NCI-H2171 treated with DMSO at 0.1 percent for 48 hours (cell line): ENCODE measurements around the gene MYOCOS.
A peak's percentile ranks its signal among the peaks of the same experiment; 100 is the strongest.
"Not testable (repeated sequence)": the region's sequence is repeated elsewhere in the genome, so short reads cannot be mapped to it uniquely, and the experiment has no call there.

Source experiments
- DNase-seq: peaks from one replicate; lab custom pipeline; 2025; lab: John Stamatoyannopoulos, UW

MYOCOS gene, protein sequence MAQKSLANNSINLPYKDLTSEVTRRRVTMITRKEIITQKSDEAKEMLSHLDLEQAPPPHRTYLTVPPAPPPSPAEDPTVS

GRCh38 chr1:171622152-171622462, at the start of gene MYOCOS:
MYOCOS (plus strand) TSS chr1:171622243; CDS start chr1:171623884, 1,641 bp downstream.
- no peak for DNase-seq

GRCh38 chr1:171576144-171576543, 45.9 kb upstream of the MYOCOS start:
- DNase-seq: no peak

GRCh38 chr1:171581226-171581625, 40.8 kb upstream of the MYOCOS start:
- DNase-seq: no peak

- no peak for DNase-seq
These were observed 40.3 kb upstream of the MYOCOS start for GRCh38 chr1:171581766-171582165.

DNA sequence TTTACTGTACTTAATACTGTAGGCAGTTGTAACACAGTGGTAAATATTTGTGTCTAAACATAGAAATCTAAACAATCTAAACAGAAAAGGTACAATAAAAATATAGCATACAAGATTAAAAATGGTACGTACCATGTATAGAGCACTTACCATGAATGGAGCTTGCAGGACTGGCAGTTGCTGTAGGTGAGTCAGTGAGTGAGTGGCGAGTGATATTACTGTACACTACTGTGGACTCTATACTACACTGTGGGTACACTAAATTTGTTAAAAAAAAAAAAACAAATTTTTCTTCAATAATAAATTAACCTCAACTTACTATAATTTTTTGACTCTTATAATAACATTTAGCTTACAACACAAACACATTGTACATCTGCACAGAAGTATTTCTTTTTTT, 39.5 kb upstream of the MYOCOS start:
- DNase-seq: no peak

GRCh38 chr1:171583591-171584201, 38.3 kb upstream of the MYOCOS start:
- no peak for DNase-seq

DNA sequence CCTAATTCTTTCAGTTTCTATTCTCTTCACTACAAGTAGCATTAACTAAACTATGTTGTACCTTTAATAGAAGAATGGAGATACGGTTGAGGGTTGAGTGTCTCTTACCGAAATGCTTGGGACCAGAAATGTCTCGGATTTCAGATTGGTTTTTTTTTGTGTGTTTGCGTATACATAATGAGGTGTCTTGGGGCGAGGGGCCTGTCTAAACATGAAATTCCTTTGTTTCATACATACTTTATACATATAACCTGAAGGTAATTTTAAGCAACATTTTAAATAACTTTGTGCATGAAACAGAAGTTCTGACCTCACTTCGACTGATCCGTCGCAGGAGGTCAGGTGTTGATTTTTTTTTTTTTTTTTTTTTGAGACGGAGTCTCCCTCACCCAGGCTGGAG, 36.3 kb upstream of the MYOCOS start:
- peak; percentile 72 for DNase-seq

DNA sequence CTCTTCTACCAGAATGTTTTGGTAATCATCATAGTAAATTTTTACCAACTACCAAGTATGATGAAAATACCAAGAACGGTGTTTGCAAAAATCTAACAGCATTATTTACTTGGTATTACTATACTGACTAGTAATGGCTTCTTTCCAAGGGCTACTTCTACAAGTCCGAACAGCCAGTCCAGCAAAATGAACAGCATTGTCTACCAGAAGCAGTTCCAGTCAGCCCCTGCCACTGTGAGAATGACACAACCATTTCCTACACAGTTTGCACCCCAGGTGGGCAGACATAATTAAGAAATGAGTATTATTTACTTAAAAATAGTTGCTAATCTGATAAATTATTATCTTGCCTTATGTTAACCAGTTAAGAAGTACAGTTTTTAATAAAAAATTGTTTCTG, 33.8 kb upstream of the MYOCOS start:
- no peak for DNase-seq

DNA sequence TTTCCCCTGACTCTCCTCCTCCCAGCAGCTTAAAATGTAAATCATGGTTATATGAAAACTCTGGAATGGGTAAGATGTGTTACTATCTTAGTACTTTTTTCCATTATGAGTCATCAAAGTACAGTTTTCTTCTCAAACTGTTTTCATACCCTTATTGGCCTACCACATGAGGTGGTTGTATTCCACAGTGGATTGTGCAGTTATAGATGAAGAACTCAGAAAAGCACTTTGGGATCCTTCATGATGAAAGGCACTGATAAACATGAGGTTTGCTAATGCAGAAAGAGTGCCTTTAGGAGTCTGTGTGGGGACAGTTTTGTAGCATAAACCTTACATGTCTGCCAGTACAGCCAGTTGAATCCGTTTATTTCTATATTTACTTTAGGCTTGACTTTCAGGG, 32.0 kb upstream of the MYOCOS start:
- no peak for DNase-seq

DNA sequence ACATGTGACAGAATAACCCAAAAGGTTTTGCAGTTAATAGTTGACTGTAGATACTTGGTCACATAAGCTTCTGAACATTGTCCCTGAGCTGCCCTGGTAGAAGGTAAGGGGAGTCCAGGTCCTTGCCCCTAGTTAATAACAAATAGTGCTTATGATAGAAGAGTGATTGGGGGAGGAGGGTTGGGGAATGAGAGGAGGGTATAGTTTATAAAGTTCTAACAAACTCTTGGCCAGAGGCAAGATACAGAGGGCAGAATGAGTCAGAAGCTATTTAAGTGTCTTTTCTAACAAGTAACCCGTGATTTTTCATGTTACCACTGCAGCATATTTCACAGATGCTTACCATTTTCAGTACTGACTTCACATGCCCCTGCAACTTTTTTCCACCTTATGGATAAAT, 26.7 kb upstream of the MYOCOS start:
- DNase-seq: no peak

GRCh38 chr1:171596119-171596518, 25.9 kb upstream of the MYOCOS start:
- no peak for DNase-seq

DNA sequence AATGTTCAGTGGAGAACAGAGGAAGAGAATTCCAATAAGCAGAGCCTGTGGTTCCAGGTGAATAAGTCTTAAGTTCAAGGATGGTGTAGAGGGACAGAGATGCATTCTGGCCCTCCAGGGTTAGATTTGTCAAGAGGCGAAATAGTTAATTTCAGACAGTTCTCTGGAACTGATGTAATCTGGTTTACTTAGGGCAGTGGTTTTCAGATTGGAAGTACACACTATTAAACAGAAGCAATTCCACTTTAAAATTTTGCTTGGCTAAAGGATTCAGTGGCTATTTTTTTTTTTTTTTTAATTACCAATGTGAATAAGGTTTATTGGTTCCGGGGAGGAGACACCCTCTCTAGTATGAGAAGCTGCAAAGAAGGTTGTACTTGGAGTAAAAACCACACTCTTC, 25.3 kb upstream of the MYOCOS start:
- no peak for DNase-seq

- DNase-seq: no peak
These were observed 24.8 kb upstream of the MYOCOS start for GRCh38 chr1:171597203-171597602.

GRCh38 chr1:171600310-171600709, 21.7 kb upstream of the MYOCOS start:
- DNase-seq: not testable (repeated sequence)

GRCh38 chr1:171600862-171601261, 21.2 kb upstream of the MYOCOS start:
- DNase-seq: no peak

DNA sequence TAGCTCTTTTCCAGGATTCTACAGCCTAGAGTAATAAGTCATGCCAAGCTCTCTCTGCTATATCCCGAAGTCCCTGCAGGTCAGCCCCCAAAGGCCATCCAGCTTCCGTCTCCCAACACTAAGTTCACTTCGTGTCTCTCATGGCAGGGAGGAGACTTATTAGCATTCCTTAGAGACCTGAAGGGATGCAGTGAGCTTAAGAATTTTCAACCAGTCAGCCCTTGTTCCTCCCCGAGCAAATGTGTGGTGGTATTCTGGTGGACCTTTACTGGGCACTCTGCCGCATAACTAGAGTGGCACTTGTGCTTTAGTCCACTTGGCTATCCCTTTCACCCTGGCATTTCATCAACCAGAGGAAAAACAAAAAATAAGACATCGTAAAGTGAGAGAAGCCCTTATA, 19.0 kb upstream of the MYOCOS start:
- not testable (repeated sequence) for DNase-seq

DNA sequence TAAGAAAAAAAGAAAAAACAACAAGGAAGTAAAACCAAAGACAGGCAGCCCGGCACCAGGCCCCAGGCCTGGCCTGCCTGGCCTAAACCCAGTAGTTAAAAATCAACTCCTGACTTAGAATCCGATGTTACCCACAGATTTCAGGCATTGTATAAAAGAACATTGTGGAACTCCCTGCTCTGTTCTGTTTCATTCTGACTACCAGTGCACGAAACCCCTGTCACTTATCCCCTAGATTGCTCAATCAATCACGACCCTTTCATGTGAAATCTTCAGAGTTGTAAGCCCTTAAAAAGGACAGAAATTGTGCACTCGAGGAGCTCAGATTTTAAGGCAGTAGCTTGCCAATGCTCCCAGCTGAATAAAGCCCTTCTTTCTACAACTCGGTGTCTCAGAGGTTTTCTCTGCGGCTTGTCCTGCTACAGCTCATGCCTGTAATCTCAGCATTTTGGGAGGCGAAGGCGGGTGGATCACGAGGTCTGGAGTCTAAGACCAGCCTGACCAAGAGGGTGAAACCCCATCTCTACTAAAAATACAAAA, 15.6 kb upstream of the MYOCOS start:
- no peak for DNase-seq

DNA sequence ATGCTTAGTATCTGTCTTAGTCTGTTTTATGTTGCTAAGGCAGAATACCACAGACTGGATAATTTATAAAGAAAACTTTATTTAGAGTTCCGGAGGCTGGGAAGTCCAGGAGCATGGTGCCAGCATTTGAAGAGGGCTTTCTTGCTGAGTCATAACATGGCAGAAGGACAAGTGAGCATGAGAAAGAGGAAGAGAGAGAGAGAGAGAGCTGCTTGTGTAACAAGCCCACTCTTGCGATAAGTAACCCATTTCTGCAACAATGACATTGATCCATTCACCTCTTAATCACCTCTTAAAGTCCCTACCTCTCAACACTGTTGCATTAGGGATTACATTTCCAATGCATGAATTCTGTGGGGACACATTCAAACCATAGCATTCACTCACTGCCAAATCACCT, 11.7 kb upstream of the MYOCOS start:
- no peak for DNase-seq

DNA sequence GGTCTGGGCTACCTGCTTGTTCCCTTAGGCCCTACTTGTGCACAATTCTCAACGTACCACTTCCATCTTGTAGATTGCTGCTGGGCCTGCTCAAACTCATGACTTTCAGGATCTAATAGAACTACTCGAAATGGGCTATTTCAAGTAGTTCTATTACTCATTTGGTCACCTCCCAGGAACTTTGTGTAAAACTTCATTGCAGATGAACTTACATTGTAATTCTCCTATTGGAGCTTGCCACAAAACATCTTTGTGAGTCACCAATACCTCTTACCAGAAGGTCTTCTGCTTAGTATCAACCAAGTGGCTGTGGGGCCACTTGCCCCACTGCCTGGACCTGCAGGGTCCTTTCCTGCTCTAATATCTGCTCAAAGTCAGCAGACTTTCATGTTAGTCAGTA, 10.7 kb upstream of the MYOCOS start:
- no peak for DNase-seq

GRCh38 chr1:171613282-171613681, 8.8 kb upstream of the MYOCOS start:
- no peak for DNase-seq

DNA sequence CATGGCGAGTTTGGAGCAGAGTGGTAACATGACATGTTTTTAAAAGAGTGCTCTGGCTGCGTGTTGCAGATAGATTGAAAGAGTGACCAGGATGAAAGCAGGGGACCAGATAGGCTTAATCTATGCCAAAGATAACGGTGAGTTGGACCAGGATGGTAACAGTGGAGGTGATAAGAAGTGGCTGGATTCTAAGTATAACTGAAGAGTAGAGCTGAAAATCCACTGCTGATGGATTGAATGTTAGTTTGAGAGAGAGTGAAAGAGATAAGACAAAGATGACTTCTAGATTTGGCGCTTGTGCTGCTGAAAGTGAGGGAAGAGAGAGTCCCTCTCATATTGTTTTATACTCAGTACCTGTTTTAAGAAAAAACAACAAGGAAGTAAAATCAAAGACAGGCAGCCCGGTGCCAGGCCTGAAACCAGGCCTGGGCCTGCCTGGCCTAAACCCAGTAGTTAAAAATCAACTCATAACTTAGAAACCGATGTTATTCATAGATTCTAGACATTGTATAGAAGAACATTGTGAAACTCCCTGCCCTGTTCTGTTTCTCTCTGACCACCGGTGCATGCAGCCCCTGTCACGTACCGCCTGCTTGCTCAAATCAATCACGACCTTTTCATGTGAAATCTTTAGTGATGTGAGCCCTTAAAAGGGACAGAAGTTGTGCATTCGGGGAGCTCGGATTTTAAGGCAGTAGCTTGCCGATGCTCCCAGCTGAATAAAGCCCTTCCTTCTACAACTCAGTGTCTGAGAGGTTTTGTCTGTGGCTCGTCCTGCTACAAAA, 6.7 kb upstream of the MYOCOS start:
- DNase-seq: not testable (repeated sequence)

DNA sequence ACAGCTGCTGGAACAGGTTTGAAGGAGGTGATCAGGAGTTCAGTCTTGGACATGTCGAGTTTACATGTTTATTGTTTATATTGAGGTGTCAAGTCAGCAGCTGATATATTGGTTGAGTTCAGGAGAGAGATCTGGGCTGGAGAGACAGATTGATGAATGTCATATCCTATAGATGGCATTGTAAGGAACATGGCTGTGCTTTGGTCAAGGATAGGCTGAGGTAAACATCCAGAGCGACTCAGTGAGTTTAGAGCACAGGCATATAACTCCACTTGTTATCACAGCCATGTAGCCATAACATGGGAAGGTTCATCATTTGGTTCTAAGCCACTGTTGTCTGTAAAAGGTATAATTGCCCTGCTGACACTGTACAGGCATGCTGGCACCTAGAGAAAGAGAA, 5.5 kb upstream of the MYOCOS start:
- DNase-seq: no peak

DNA sequence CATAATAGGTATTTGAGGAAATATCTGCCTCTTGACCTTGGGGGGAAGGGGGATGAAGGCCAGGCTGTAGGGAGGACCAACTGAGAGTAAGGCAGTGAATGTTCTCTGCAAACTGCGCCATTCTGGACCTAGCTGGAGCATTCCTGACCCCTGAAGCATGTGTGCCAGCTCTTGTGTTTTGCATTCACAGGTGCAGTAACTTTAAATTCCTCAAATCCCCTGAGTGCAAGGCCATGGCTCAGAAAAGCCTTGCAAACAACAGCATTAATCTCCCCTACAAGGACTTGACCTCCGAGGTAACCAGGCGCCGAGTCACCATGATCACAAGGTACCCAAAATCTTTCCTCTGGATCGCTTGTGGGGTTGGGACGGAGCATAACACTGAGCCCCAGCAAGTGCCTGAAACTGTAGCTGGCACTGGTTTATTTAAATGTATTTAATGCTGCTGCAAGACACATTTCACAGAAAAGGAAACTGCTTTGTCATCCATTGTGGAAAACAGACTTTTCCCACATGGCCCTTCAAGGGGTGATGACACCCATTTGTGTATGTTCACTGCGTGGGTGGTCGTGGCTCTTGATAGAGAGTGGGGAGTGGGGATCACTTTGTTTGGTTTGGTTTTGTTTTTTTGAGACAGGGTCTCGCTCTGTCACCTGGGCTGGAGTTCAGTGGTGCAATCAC, 1.7 kb downstream of the MYOCOS start:
- no peak for DNase-seq
